Measurements from ENCODE around the gene DHH.

The DHH gene

DNA sequence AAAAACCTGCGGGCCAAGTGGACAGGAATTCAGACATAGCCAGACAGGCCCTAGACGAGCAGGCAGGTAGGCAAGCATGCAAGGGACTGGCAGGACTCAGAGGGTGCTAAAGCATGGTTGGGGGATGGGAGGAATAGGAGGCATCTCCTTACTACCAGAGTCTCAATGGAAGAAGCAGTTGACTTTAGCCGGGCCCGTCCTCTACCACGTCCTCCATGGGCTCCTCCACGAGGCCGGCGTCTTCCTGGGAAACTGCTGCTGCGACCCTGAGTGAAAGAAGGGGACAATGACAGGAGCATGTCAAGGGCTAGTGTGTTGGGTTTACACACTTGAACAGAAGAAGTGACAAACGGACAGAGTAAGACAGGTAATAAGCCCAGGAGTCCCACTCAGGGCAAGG, 45.6 kb downstream of the DHH start:
- no peak for DNase-seq

DNA sequence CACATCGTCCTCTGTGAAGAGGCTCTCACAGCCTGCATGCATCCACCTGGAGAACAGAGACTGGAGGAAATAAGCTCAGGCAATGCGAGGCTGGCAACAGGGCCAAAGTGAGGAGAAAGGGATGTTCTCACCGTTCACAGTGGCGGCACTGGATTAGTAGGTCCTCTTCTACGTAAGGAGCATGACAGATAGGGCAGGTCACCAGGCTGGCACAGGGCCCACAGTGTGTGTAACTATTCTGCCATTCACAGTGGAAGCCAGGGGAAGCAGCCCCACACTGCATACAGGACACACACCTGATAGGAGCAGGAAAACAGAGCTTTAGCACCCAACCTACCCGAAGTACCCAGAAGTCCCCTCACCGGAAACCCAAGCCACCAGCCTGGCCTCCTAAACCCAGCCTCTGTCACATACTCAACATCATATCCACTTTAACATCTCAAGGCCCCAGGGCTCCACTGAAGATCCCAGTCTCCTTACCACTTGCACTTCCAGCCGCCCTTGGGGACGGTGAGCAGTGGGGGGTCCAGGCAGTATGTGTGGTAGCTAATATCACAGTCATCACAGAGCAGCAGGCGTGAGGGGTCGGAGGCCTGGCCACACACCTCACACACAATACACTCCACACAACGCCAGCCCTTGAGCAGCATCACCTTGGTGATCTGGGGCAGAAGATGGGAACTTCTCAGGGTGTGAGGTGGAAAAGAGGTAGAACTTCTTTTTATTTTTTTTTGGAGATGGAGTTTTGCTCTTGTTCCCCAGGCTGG, 48.3 kb downstream of the DHH start:
- DNase-seq = no peak

DNA sequence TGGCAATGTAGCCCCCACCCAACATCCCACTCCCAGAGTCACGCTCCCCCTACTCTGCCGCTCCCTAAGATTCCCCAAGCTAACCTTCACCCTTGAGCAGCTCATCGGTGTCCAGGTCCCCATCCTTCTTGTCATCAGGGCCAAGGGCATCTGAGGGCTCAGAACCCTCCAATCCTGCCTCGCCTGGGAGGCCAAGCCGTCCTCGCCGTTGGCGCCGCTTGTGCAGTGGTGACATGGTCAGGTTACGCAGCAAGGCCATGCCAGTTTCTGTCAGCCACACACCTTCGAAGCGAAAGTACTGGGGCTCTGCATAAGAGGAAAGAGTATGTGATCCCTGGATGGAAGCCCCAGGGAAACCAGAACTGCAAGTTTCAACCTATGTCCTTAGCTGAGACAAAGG, 49.9 kb downstream of the DHH start:
- no peak for DNase-seq

- DNase-seq = peak; percentile 38
Observed at GRCh38 chr12:49043856-49044258, 50.7 kb downstream of the DHH start.

DNA sequence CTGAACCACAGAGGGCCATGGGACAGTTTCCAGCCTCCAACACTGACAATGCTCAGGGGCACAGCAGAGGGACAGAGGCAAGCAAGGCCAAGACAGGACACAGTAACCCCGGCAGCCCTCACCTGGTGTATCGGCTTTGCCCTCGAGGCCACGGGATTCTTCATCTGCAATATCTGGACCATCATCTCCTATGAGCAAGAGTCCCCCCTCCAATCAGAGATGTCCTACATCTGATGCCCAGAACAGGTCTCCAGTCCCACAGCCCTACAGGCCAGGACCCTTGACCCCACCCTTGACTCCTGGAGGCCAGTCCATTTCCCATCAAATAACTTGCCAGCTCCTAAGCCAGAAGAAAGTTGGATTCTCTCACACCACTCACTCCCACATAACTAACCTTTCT, 51.4 kb downstream of the DHH start:
- DNase-seq = no peak

DNA sequence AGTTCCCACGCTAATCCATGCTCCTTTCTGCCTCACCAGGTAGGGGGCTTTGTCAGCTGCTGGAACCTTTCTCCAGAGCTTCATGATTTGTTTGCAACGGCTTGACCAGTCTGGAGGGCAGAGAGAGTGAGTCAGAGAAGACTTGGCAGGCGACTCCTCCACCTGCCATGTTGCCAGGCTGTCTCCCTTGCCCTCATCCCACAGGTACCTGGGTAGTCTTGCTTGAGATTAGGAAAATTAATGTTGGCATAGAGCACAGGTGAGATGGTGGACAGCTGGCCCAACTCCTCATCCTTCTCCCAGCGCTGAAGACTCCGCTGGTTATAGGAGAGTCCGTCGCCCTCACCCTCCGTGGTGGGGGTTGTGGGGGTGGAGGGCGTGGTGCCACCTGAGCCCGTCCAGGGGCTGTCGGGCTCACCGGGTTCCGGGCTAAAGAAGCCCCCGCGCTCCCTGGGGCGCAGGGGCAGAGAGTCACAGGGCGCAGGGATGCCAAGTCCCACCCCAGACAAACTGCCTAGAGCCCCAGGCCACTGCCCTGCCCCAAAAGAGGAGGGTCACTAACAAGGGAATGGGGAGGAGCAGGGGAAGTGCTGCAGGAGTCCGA, 52.6 kb downstream of the DHH start:
- DNase-seq = no peak

GRCh38 chr12:49041036-49041880, 53.3 kb downstream of the DHH start:
- DNase-seq = no peak

GRCh38 chr12:49040364-49040855, 54.2 kb downstream of the DHH start:
- DNase-seq = no peak

GRCh38 chr12:49039421-49040363, 54.9 kb downstream of the DHH start:
- no peak for DNase-seq

GRCh38 chr12:49038291-49038955, 56.2 kb downstream of the DHH start:
- DNase-seq = no peak

DNA sequence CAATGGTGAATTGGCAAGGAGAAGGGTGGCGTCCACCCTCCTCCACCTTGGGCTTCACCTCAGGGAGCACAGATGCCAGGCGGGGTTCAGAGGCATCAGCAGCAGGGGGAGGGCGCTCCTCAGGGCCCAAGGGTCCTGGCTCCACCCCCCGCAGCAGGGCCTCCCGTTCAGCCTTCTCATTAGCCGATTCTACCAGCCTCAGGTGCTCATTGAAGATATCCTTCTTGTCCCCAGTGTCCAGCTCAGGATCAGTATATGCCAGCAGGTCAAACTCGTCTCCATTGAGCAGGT, 56.7 kb downstream of the DHH start:
- DNase-seq = no peak

DNA sequence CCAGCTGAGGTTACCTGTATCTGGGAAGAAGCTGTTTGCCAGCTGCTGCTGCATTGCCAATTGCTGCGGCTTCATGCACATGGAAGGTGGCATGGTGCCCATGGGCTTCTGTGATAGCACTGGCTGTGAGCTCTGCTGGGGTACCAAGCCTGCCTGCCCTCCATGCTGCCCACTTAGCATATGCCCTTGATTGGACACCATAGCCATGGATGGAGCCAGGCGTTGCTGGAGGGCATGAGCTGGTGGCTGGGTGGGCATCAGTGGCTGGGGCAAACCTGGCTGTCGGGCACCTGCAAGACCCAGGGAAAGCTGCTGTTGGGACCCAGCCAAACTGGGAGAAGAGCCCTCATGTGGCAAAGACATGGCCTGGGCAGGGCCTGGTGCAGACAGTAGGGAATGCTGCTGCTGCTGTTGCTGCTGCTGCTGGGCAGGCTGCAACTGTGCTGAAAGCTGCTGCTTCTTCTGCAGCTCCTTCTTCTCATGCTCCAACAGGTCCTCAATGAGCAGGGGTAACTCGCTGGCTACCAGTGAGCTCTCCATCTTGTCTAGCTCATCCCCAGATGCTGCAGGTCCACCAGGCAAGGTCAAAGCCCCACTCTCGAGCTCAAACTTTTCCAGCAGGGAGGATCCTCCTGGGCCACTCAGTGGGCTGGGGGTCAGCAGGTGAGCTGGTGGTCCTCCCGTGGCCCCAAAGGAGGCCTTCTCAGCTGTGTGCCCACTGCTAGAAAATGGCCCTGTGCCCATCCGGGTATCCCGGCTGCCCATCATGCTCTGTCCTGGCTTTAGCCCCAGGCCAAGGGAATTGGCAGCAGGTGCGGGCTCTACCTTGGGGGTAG, 57.3 kb downstream of the DHH start:
- DNase-seq = no peak

Data from NCI-H1048 (cell line).